Osteoblast (primary cell): ENCODE measurements around the gene ZC3HAV1. TPM values are rescaled to one million over a fixed set of nuclear protein-coding genes. Genes with fewer than 3 reads are reported as not detected.

Experiments used
- DNase-seq: peaks from one replicate; pipeline ENCODE4 v3.0.0; 2011; ENCODE audit warnings: low spot score, mixed read lengths; ENCODE audit not compliant: insufficient read length; ENCODE audit errors: missing footprints
- H2AFZ ChIP-seq: 2 replicates; pipeline ENCODE4 v1.6.0; 2011; ENCODE audit warnings: mild to moderate bottlenecking, low read length
- H3K27ac ChIP-seq: 2 replicates; pipeline ENCODE4 v1.5.1; 2011; ENCODE audit warnings: mild to moderate bottlenecking, low read depth, low read length, moderate library complexity
- H3K27me3 ChIP-seq: 2 replicates; pipeline ENCODE4 v1.6.0; 2012; ENCODE audit warnings: mild to moderate bottlenecking, control low read depth, inconsistent platforms, low read length, moderate library complexity; ENCODE audit not compliant: insufficient read depth
- H3K36me3 ChIP-seq: 2 replicates; pipeline ENCODE4 v1.5.1; 2011; ENCODE audit warnings: mild to moderate bottlenecking, low read length, control low read depth, moderate library complexity; ENCODE audit not compliant: insufficient read depth
- H3K4me1 ChIP-seq: 2 replicates; pipeline ENCODE4 v1.5.1; 2011; ENCODE audit warnings: mild to moderate bottlenecking, low read length, control low read depth, moderate library complexity; ENCODE audit not compliant: insufficient read depth
- H3K4me2 ChIP-seq: 2 replicates; pipeline ENCODE4 v1.6.0; 2011; ENCODE audit warnings: mild to moderate bottlenecking, low read length; ENCODE audit not compliant: insufficient read depth
- H3K4me3 ChIP-seq: fragments of 200-600 bp; sonication (generic); 3 replicates; pipeline ENCODE4 v1.5.1; 2012; ENCODE audit warnings: mild to moderate bottlenecking, low read length, inconsistent platforms; ENCODE audit not compliant: insufficient read depth
- H3K79me2 ChIP-seq: 2 replicates; pipeline ENCODE4 v1.6.0; 2012; ENCODE audit warnings: mild to moderate bottlenecking, low read length, control low read depth, inconsistent platforms; ENCODE audit not compliant: insufficient read depth
- H3K9me3 ChIP-seq: 2 replicates; pipeline ENCODE4 v1.5.1; 2011; ENCODE audit warnings: low read depth, low read length, control low read depth
- H4K20me1 ChIP-seq: 2 replicates; pipeline ENCODE4 v1.6.0; 2012; ENCODE audit warnings: mild to moderate bottlenecking, low read length, control low read depth; ENCODE audit not compliant: insufficient read depth
- total RNA-seq: library from RNA; depleted of rRNA; stranded (reverse); fragments of >200 nt; gene quantifications from 2 replicates; pipeline ENCODE4 v1.2.3, GENCODE V29; 2012
- TF ChIP-seq, protein P1 (sequence below): IDR thresholded peaks from 2 replicates; pipeline ENCODE4 v1.5.1; 2011; ENCODE audit warnings: mild to moderate bottlenecking, low read depth, low read length, moderate library complexity; ENCODE audit errors: extremely low read depth

Gene ZC3HAV1
- total RNA-seq, 1 donor = 44.5 TPM

DNA sequence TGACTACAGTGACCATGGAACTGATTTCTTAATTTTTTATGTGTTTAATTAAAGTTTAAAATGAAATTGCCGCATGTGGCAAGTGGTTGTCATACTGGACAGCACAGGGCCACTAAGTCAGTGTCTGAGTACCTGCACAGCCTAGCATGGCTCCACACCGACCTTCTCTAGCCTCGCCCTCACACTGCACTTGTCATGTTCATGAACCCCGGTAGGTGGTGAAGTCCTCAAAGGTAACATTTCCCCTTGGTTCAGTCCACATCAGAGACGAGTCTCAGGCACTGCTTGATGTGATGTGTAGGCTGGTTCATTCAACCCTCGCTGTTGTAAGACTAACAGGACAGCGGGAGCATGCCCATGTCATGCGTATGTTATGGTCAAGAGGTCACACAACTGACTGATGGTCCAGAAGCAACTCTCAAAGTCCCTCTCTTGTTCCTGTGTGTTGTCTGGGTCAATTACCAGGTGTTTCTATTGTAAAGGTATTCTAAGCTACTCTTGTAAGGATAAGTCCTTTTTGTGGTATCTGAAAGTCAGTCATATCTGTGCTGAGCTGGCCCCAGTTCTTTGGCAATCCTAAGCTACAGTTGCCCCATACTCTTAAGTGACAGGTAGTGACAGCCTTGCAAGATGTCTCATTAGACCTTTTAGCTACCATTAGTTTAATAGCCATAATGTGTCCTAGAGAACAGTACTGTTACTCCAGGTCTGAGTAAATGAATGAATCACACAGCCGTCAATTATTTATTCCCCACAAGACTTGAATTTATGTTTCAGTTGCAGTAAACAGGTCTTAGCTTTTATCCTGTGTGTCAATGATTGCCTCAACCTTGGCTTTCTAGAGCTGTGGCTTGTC lies 40.7 kb downstream of the ZC3HAV1 start:
- Histone ChIP-seq H4K20me1 (no peaks in the 10 kb centered on the region), H3K79me2 (peaks cover under 1% of the 10 kb centered on the region), H2AFZ (no peak overlapping the region), H3K36me3 (peaks cover 64% of the 10 kb centered on the region), H3K4me1 (no peaks in the 10 kb centered on the region), H3K27ac (no peak overlapping the region), H3K4me3 (no peak overlapping the region), H3K4me2 (no peak overlapping the region), H3K9me3 (no peaks in the 10 kb centered on the region), H3K27me3 (no peaks in the 10 kb centered on the region)
- no peak for DNase-seq
- TF ChIP-seq, protein P1, sequence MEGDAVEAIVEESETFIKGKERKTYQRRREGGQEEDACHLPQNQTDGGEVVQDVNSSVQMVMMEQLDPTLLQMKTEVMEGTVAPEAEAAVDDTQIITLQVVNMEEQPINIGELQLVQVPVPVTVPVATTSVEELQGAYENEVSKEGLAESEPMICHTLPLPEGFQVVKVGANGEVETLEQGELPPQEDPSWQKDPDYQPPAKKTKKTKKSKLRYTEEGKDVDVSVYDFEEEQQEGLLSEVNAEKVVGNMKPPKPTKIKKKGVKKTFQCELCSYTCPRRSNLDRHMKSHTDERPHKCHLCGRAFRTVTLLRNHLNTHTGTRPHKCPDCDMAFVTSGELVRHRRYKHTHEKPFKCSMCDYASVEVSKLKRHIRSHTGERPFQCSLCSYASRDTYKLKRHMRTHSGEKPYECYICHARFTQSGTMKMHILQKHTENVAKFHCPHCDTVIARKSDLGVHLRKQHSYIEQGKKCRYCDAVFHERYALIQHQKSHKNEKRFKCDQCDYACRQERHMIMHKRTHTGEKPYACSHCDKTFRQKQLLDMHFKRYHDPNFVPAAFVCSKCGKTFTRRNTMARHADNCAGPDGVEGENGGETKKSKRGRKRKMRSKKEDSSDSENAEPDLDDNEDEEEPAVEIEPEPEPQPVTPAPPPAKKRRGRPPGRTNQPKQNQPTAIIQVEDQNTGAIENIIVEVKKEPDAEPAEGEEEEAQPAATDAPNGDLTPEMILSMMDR = no peak

DNA sequence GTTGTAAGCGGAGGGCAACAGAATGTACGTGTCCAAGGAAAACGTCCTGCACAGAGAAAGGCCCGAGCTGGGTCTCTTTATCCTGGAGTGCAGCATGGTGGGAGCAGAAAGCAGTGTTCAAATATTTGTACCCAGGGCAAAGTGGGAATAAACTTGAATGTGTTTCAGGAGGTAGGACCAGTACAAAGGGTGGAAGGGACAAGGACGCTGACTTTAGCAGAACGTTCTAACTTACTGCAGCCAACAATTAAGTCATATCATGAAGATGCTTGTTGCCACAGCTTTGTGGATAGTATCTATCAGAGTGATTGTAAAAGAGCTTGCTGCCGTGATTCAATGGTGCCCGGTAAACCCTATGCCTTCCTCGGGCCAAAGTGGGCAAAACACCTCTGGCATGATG lies 43.2 kb downstream of the ZC3HAV1 start:
- Histone ChIP-seq H3K36me3 (peaks cover 50% of the 10 kb centered on the region), H2AFZ (no peak overlapping the region), H3K9me3 (no peaks in the 10 kb centered on the region), H3K79me2 (no peaks in the 10 kb centered on the region), H3K4me2 (no peak overlapping the region), H3K4me1 (peaks cover 6% of the 10 kb centered on the region), H3K27ac (no peak overlapping the region), H4K20me1 (no peaks in the 10 kb centered on the region), H3K4me3 (no peak overlapping the region), H3K27me3 (no peaks in the 10 kb centered on the region)
- TF ChIP-seq, protein P1 = no peak
- no peak for DNase-seq

DNA sequence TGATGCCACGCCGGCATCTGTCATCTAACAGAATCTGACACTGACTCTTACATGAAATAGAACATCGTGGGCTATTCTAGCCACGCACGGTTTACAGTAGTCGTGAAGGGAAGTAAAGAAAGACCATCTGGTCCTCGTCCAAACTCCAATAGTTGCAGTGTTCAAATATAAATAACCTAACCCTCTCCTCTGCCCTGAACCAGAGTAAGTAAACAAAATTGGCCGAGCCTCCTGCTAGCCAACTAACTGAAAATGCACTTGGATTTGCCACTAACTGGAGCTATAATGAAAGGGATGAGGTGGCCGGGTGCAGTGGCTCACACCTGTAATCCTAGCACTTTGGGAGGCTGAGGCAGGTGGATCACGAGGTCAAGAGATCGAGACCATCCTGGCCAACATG lies 44.2 kb downstream of the ZC3HAV1 start:
- H3K9me3 ChIP-seq = no peaks in the 10 kb centered on the region

DNA sequence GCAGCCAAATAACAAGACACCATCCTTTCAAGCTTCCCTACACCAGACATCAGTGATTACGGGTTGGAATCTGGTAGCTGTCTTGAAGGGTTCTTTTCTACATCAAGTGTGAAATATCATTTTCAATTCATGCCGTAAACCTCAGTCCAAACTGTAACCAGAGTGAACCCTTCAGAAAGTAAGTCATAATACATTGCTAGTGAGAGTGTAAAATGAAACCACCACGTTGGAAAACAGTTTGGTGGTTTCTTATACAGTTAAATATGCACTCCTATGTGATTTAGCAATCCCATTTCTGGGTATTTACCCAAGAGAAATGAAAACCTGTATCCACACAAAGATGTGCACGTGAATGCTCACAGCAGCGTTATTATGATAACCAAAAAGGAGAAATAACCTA lies 48.1 kb downstream of the ZC3HAV1 start:
- no peak for DNase-seq
- peak overlapping the region; percentile 9 for H2AFZ ChIP-seq
- H3K79me2 ChIP-seq = no peaks in the 10 kb centered on the region
- H3K4me2 ChIP-seq = peak overlapping the region; percentile 26
- H3K9me3 ChIP-seq = no peaks in the 10 kb centered on the region
- peaks cover 9% of the 10 kb centered on the region for H3K4me1 ChIP-seq
- TF ChIP-seq, protein P1 = no peak
- H4K20me1 ChIP-seq = no peaks in the 10 kb centered on the region
- no peaks in the 10 kb centered on the region for H3K27me3 ChIP-seq
- peaks cover 34% of the 10 kb centered on the region for H3K36me3 ChIP-seq
- no peak overlapping the region for H3K27ac ChIP-seq
- H3K4me3 ChIP-seq = no peak overlapping the region

More for the DNA sequence above, 44.2 kb downstream of the ZC3HAV1 start:
- DNase-seq = no peak
- no peaks in the 10 kb centered on the region for H3K27me3 ChIP-seq
- no peaks in the 10 kb centered on the region for H4K20me1 ChIP-seq
- no peak overlapping the region for H2AFZ ChIP-seq
- H3K27ac ChIP-seq = no peak overlapping the region
- peaks cover 56% of the 10 kb centered on the region for H3K36me3 ChIP-seq
- H3K4me1 ChIP-seq = peaks cover 9% of the 10 kb centered on the region
- H3K4me2 ChIP-seq = no peak overlapping the region
- H3K79me2 ChIP-seq = no peaks in the 10 kb centered on the region
- TF ChIP-seq, protein P1 = no peak
- no peak overlapping the region for H3K4me3 ChIP-seq
